Right renal pelvis (tissue), 4 donors: ENCODE data around the gene TCN2. TPM values are rescaled to one million over a fixed set of nuclear protein-coding genes. Genes with fewer than 3 reads are reported as not detected.
"Not testable (repeated sequence)": the region's sequence is repeated elsewhere in the genome, so short reads cannot be mapped to it uniquely, and the experiment has no call there.

ENCODE experiments used
- DNase-seq, 4 donors: peaks; one replicate each; pipeline ENCODE4 v3.0.0-alpha.2; 2013; ENCODE audit warnings: low read depth in 4 of 4, low spot score in 3 of 4, missing footprints in 1 of 4
- polyA plus RNA-seq, 4 donors: library from polyadenylated mRNA; unstranded; fragments of 120-200 nt; gene quantifications; one replicate each; pipeline ENCODE4 v1.2.1, GENCODE V29; 2013; ENCODE audit not compliant: insufficient read length in 4 of 4

The TCN2 gene
- polyA plus RNA-seq, 4 donors, result 53.8 to 70.3 (median 56.0) TPM

DNA sequence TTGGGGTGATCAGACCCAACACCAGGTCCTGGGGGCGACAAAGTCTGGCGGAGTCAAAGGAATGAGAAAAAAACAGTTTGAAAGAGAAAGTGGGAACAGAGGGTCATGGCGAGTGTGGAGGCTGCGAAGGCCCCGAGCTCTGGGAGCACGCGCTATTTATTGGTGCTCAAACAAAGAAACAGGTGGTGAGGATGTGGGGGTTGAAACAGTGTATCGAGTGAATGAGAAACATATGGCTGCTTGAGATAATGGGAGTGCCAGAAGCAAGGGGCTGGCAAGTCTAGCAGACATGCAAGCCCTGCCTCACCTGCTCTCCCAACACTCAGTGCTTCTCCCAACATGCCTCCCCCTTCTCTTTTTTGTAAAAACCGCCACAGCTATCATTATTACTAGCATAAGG lies 68.5 kb downstream of the TCN2 start:
- DNase-seq, result no peak

GRCh38 chr22:30676565-30676964 lies 69.6 kb downstream of the TCN2 start:
- DNase-seq, result not testable (repeated sequence)

Other genes with a start within 250 kb of the TCN2 start
- 10 to 100 TPM; 18.3 to 22.9 (median 21.8) TPM for gene RNF215, start 219.8 kb upstream of the TCN2 start, polyA plus RNA-seq
- 1 to 10 TPM; 4.0 to 7.3 (median 6.1) TPM for gene SEC14L2, start 210.2 kb upstream of the TCN2 start, polyA plus RNA-seq
- 10 to 100 TPM in 1 of 4 donors, 1 to 10 TPM in 3; 7.3 to 14.1 (median 7.8) TPM for gene MTFP1, start 181.4 kb upstream of the TCN2 start, polyA plus RNA-seq
- under 1 TPM in 1 of 4 donors, not detected in 3; 0.05 TPM for gene SEC14L3, start 135.2 kb upstream of the TCN2 start, polyA plus RNA-seq
- under 1 TPM; 0.33 to 0.71 (median 0.52) TPM for gene SEC14L4, start 101.5 kb upstream of the TCN2 start, polyA plus RNA-seq
- 1 to 10 TPM; 4.6 to 9.5 (median 7.8) TPM for gene SEC14L6, start 60.4 kb upstream of the TCN2 start, polyA plus RNA-seq
- 10 to 100 TPM; 25.3 to 42.8 (median 27.1) TPM for gene GAL3ST1, start 32.5 kb upstream of the TCN2 start, polyA plus RNA-seq
- gene PES1, start 15.3 kb upstream of the TCN2 start, polyA plus RNA-seq, result 10 to 100 TPM; 65.8 to 74.7 (median 72.1) TPM
- 1 to 10 TPM; 1.1 to 2.3 (median 1.8) TPM for gene SLC35E4, start 28.6 kb downstream of the TCN2 start, polyA plus RNA-seq
- 1 to 10 TPM; 5.7 to 7.7 (median 6.5) TPM for gene DUSP18, start 60.7 kb downstream of the TCN2 start, polyA plus RNA-seq
- 1 to 10 TPM; 4.9 to 6.8 (median 6.2) TPM for gene OSBP2, start 87.7 kb downstream of the TCN2 start, polyA plus RNA-seq